GM18511 (cell line): ENCODE measurements around the gene DMRT1.

Source experiments
- ATAC-seq: cut with Tn5 transposase; IDR thresholded peaks from one replicate; pipeline ENCODE4 v1.9.1; 2021; ENCODE audit warnings: mild to moderate bottlenecking, moderate library complexity; ENCODE audit not compliant: unreplicated experiment

DMRT1 gene

GRCh38 chr9:841371-842209 lies at the start of gene DMRT1:
DMRT1 (plus strand) TSS chr9:841697; CDS start chr9:841839, 142 bp downstream.
- no peak for ATAC-seq

- ATAC-seq, result no peak
These were observed 48.9 kb upstream of the DMRT1 start for GRCh38 chr9:792331-793260.

GRCh38 chr9:794386-794785 lies 47.1 kb upstream of the DMRT1 start:
- ATAC-seq, result no peak

DNA sequence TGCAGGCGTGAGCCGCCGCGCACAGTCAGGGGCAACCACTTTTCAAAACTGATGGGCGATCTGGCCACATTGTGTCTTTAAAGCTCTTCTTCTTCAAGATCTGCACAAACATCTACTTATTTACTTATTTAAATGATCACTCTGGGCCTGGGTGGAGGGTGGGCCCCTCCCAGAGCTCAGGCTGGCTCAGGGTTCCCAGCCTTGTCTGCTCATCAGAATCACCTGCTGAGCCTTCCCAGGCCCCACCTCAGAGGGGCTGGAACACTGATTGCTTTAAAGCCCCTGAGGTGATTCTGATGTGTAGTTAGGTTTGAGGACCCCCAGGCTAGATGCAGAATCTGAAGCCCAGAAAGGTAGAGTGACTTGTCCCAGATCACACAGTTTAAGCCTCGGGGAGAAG lies 45.6 kb upstream of the DMRT1 start:
- no peak for ATAC-seq

DNA sequence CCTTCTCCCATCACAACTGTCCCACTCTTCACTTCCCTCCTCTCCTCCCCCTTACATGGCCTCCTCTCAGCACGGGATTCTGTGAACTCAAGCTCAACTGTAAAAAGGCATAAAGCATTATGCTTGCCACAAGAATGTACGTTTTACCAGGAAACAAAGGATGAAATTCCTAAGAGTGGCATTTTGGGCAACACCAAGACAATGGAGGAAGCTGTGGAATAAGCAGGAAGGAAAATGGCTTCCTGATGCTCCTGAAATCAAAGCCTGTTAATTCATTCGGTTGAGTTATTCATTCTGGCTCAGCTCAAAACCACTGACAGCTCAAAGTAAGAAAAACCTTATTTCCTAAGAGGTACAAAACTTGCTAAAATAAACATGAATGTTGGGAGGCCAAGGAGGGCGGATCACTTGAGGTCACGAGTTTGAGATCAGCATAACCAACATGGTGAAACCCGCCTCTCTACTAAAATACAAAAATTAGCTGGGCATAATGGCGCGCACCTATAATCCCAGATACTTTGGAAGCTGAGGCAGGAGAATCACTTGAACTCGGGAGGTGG lies 40.8 kb upstream of the DMRT1 start:
- no peak for ATAC-seq

- ATAC-seq, result no peak
These were observed 40.0 kb upstream of the DMRT1 start for GRCh38 chr9:801399-802071.

DNA sequence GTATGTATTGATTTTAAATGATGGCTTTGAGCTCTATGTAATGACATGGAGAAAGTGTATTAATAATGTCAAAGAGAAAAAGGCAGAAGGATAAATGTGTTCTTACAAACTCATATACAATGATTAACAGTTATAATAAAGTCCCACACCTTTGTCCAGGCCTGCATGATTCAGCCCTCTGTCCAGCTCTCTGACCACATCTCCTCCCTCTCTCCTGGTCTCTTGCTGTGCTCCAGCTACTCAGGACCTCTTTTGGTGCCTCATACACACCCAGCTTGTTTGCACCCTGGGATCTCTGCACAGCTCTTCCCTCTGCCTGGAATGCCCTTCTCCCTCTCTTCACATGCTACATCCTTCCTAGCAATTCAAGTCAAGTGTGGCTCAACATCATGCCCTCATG lies 37.5 kb upstream of the DMRT1 start:
- no peak for ATAC-seq

GRCh38 chr9:805151-805550 lies 36.3 kb upstream of the DMRT1 start:
- ATAC-seq, result no peak

- no peak for ATAC-seq
These were observed 35.0 kb upstream of the DMRT1 start for GRCh38 chr9:806285-807156.

- no peak for ATAC-seq
These were observed 30.4 kb upstream of the DMRT1 start for GRCh38 chr9:811106-811531.

- no peak for ATAC-seq
These were observed 22.5 kb upstream of the DMRT1 start for GRCh38 chr9:818958-819357.

GRCh38 chr9:826500-827280 lies 14.8 kb upstream of the DMRT1 start:
- ATAC-seq, result no peak

DNA sequence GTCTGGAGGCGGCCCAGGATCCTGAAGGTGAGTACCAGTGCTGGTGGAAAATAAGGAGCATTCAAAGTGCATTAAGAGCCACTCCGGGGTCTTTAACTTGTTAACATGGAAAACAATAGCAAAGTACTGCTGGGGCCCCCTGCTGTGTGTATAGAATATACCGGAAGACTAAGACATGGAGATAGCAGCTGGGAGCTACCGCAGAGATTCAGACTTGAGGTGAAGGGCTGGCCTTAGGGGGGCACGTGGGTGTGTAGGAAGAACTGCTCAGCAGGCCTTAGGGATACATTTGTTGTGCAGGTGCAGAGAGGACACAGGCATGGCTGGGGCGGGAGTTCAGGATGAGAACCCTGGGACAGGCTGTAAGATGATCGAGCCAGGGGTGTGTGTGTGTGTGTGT lies 1.2 kb upstream of the DMRT1 start:
- no peak for ATAC-seq

DNA sequence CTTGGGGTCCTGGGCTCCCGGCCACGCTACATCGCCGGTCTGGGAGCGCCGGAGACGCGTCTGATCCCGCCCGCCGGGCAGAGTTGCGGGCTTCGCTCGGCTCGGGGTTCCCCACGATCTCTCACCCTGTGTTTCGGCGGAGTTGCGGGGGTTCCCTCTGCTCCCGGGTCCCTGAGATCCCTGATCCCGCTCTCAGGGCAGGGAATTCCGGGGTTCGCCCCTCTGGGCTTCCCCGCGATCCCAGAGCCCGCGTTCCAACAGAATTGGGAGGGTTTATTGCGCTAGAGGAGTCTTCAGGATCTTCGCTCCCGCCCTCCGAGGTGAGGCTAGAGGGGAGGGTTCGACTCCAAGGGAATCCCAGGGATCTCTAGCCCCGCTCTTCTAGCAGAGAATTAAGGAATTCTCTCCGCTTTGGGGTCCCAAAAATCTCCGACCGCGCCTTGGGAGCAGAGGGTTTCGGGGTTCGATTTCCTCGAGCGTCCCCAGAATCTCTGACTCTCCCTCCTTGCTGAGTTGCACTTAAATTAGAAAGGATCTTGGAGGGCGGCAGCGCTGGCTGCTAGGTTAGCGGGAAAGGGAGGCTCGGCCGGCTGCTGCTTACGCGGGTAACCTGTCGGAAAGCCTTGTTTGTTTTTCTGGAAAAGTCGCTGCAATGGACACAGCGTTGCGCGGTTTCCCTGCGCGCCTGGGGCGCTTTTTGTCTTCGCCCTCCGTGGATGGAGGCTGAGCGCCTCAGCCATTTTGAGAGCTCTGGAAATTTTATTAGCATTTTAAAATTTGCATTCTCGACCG lies 1.3 kb downstream of the DMRT1 start:
- no peak for ATAC-seq

DNA sequence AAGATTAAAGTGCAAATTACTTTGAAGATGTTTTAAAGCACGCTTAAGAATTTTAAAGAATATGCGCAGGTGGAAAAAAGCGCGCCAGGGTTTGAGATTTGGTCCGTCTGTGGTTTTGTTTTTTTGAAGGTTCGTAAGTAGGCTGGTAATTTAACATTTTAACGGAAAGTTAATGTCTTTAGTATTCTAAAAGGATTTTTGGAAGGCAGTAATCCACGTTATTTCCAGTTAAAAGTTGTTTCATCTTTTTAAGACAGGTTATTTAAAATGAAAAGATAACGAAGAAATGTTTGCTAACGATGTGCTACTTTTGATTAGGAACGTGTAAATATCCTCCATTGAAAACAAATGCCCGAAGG lies 1.9 kb downstream of the DMRT1 start:
- no peak for ATAC-seq

DNA sequence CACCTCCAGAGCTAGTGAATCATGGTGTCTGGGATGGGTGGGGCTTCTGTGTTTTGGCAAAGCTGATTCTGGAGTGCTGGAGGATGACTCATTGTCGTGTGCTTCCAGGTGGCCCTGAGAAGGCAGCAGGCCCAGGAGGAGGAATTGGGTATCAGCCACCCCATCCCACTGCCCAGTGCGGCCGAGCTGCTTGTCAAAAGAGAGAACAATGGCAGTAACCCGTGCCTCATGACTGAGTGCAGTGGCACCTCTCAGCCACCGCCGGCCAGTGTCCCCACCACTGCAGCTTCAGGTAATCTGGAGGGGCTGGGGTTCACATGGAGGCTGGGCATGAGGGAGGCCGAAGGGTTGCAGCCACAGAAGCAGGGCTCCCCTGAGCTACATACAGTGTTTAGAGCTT lies 5.4 kb downstream of the DMRT1 start:
- ATAC-seq, result no peak

- ATAC-seq, result no peak
These were observed 6.0 kb downstream of the DMRT1 start for GRCh38 chr9:847505-847904.

DNA sequence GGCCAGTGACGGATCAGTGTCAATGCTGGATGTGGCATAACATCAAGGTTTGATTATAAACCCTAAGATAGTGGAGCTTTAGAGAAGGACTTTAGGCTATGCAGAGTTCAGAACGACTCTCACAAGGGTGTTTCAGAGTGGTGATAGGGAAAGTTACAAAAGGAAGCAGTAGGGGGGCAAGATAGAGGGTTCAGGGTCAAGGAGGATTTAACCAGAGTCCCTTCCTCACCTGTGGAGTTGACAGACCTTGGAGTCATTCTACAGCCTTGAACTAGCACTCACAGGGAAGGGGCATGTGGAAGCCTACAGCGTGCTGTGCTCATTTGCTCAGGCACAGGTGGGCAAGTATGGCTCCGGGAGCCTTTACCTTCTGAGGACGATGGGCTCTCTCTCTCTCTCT lies 7.9 kb downstream of the DMRT1 start:
- ATAC-seq, result no peak

GRCh38 chr9:852539-852938 lies 11.0 kb downstream of the DMRT1 start:
- no peak for ATAC-seq
